DOHH2 (cell line): ENCODE results near the gene UBE2S.

Source experiments
- EZH2phosphoT487 ChIP-seq: fragments of 200-600 bp; sonication (generic); IDR thresholded peaks from 2 replicates; pipeline ENCODE4 v1.6.1; 2017; ENCODE audit warnings: borderline replicate concordance, mild to moderate bottlenecking, antibody characterized with exemption, low read length, moderate library complexity, mixed read lengths
- TF ChIP-seq, protein P1 (sequence below): fragments of 200-600 bp; sonication (generic); IDR thresholded peaks from one replicate; pipeline ENCODE4 v1.5.1; 2014; ENCODE audit warnings: antibody characterized with exemption, mild to moderate bottlenecking, low read depth, low read length; ENCODE audit not compliant: poor library complexity, severe bottlenecking

DNA sequence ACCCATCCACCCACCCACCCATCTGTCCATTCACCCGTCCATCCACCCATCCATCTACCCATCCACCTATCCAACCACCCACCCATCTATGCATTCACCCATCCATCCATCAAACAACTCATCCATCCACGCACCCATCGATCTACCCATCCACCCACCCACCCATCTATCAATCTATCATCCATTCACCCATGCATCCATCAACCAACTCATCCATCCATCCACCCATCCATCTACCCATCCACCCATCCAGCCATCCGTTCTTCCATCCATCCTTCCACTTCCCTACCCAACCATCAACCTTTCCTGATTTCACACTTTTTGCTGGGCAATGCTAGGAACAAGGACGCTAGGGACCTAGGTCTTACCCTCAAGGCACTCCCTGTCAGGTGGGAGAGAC, 25.6 kb downstream of the UBE2S start:
- TF ChIP-seq EZH2phosphoT487: no peak
- TF ChIP-seq, protein P1, sequence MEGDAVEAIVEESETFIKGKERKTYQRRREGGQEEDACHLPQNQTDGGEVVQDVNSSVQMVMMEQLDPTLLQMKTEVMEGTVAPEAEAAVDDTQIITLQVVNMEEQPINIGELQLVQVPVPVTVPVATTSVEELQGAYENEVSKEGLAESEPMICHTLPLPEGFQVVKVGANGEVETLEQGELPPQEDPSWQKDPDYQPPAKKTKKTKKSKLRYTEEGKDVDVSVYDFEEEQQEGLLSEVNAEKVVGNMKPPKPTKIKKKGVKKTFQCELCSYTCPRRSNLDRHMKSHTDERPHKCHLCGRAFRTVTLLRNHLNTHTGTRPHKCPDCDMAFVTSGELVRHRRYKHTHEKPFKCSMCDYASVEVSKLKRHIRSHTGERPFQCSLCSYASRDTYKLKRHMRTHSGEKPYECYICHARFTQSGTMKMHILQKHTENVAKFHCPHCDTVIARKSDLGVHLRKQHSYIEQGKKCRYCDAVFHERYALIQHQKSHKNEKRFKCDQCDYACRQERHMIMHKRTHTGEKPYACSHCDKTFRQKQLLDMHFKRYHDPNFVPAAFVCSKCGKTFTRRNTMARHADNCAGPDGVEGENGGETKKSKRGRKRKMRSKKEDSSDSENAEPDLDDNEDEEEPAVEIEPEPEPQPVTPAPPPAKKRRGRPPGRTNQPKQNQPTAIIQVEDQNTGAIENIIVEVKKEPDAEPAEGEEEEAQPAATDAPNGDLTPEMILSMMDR: no peak
